Stomach (tissue), 4 donors: ENCODE data around the gene CIC.

ENCODE experiments used
- CTCF ChIP-seq, 7 experiments: fragments of 450-650 bp in 4 of 7; fragments of 200-600 bp in 3 of 7; sonication (generic) in 3 of 7; IDR thresholded peaks; one replicate each; pipeline ENCODE4 v1.5.1; 2016 to 2019; ENCODE audit warnings: antibody characterized with exemption in 7 of 7, control low read depth in 2 of 7, mild to moderate bottlenecking in 1 of 7
- EP300 ChIP-seq: sonication (generic); formaldehyde crosslinking; IDR thresholded peaks from one replicate; pipeline ENCODE4 v1.6.1; 2017; ENCODE audit warnings: antibody characterized with exemption
- POLR2A ChIP-seq, 4 donors: fragments of 450-650 bp; IDR thresholded peaks; one replicate each; pipeline ENCODE4 v1.6.1; 2016; ENCODE audit warnings: antibody characterized with exemption in 4 of 4, control low read depth in 2 of 4, mild to moderate bottlenecking in 1 of 4, moderate library complexity in 1 of 4

GRCh38 chr19:42279155-42279901, 10.3 kb downstream of the CIC start:
- no peak for TF ChIP-seq CTCF (IDR thresholded peaks at IDR 0.05)
- TF ChIP-seq EP300: no peak
- no peak for TF ChIP-seq POLR2A (IDR thresholded peaks at IDR 0.05)
